Ammon's horn (tissue), 1 donor: ENCODE measurements around the gene ITFG1.

Source experiments
- DNase-seq: peaks from one replicate; pipeline ENCODE4 v3.0.0-alpha.2; 2016; ENCODE audit warnings: low spot score

Gene ITFG1

GRCh38 chr16:47323241-47323640 lies 137.6 kb downstream of the ITFG1 start:
- no peak for DNase-seq

DNA sequence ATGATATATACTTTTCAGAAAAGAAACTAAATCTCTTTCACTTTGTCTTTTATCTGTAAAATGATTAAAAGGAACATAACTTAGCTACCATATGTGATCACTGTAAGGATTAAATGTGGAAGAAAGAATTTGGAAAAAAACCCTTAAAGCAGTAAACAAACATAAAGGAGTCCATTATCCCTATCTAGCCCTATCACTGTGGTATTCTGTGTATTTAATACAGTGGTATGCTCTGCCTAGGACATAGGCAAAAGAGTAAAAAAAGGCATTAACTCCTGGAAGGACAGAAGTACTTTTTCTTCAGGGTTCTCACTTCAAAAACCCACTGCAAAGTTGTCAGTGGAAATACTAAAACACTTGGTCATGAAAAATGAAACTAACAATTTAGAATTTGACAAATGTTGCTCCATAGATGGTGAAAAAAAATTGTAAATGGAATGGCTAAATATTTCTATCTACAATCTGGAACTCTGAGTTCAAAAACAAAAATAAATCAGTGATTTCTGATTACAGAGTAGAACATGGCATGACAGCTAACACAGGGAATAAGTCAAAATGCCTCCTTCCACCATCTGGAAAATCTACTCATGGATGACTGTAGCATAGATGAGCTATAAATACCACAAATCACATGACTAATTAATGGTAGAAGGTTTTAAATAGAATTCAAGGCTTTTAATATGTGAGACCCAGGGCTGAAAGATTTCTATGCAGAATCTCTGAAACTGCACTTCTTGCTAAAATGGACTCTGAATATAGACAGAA lies 140.1 kb downstream of the ITFG1 start:
- DNase-seq, result peak; percentile 22

DNA sequence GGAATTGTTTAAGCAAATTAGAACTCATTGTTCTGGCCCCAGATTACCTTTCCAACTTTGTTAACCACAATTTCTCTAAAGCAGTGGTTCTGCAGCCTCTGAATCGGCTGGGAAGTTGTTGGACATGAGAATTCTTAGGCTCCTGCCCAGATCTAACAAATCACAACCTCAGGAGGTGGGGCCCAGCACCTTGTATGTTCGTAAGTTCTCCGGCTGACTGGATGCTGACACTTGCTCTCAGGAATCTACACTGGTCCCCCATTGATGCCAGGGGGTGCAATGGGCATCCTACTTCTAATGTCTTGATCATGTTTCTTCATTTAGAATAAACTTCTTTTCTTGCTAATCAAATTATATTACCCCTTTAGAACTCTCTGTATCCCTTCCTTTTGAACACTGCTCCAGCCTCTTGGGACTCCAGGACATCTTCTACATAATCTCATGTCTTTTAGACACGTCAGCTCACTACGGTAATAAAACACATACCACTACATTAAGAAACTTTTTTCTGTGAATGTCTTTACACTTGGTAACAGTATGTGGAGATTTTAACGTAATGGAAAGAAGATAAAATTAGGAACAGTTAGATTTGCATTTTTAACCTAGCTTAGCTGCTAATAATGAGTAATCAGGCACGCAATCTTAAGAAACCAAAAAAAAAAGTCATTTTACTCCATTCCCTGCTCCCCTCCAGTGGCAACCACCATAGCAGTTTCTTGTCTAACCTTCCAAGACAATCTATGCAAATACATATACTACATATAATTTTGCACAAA lies 143.2 kb downstream of the ITFG1 start:
- no peak for DNase-seq

- peak; percentile 17 for DNase-seq
These were observed 144.3 kb downstream of the ITFG1 start for GRCh38 chr16:47316442-47317015.

GRCh38 chr16:47311738-47312505 lies 148.9 kb downstream of the ITFG1 start:
- DNase-seq, result peak; percentile 83

DNA sequence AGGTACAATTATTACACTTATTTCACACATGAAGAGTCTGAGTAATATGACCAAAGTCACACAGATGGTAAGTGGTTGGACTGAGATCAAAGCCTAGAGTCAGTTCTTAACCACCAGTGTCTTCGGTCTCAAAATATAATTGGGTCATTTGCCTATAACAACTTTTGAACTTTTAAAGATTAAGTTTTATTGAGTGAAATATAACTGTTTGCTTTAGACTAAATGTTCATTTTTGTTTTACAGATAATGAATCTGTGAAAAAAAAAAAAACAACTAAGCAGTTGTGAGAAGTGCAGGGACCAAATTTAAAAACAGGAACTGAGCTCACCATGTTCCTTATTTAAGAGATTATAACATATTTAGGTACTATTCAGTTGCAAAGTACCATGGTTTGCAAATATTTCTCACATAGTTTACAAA lies 150.1 kb downstream of the ITFG1 start:
- DNase-seq, result no peak

GRCh38 chr16:47309581-47310312 lies 151.1 kb downstream of the ITFG1 start:
- no peak for DNase-seq

GRCh38 chr16:47308601-47309000 lies 152.3 kb downstream of the ITFG1 start:
- DNase-seq, result no peak

GRCh38 chr16:47304563-47304962 lies 156.3 kb downstream of the ITFG1 start:
- DNase-seq, result no peak

DNA sequence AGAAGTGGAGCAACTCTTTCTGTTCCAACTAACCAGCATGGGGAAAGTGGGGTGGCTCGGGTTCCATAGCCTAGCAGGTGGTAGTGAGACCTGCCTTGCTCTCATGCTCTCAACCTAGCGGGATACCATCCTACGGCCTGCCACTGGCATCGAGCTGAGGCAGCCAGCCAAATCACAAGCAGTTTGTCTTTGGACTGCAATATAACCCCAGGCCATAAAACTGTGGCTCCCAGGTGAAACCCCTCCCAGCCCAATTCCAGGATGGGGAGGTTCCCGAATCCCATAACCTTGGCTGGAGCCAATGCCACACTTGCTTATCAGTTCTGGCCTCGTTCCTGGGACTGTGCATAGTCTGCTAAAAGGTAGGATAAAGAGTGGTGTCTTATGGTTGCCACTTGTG lies 161.3 kb downstream of the ITFG1 start:
- no peak for DNase-seq

GRCh38 chr16:47284999-47285398 lies 175.9 kb downstream of the ITFG1 start:
- no peak for DNase-seq

GRCh38 chr16:47278306-47278970 lies 182.4 kb downstream of the ITFG1 start:
- no peak for DNase-seq

GRCh38 chr16:47276522-47276921 lies 184.3 kb downstream of the ITFG1 start:
- DNase-seq, result no peak

DNA sequence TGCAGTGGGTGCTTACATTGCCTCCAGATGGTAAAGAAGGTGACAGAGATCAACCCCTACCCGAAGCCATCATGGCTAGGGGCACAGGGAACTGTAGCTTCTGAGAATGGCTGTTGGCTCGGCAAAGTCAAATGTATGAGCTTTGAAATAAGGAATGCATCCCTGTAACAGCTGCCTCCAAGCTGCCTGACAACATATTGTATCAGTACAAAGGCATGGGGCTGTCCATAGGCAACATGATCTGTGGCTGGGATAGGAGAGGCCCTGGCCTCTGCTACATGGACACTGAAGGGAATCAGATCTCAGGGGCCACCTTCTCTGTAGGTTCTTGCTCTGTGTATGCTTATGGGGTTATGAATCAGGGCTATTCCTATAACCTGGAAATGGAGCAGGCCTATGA lies 197.9 kb downstream of the ITFG1 start:
- DNase-seq, result no peak

DNA sequence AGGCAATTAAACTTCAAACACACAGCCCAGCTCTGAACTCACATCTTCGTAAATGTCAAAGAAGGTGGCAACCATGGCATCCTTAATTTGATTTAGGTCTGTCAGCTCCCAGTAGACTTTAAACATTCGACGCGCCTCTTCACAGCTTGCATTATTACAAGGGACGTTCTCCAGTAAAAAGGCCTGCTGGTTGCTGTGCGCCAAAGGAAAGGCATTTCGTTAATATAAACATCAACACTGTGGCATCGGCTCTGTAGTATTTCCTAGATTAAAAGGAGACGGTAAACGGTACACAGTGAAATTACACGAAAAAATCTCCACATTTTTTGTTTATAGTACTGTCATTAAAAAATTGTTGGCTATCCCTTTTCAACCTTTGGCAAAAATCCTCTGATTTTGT lies 200.4 kb downstream of the ITFG1 start:
- no peak for DNase-seq

- DNase-seq, result no peak
These were observed 201.9 kb downstream of the ITFG1 start for GRCh38 chr16:47258874-47259461.

DNA sequence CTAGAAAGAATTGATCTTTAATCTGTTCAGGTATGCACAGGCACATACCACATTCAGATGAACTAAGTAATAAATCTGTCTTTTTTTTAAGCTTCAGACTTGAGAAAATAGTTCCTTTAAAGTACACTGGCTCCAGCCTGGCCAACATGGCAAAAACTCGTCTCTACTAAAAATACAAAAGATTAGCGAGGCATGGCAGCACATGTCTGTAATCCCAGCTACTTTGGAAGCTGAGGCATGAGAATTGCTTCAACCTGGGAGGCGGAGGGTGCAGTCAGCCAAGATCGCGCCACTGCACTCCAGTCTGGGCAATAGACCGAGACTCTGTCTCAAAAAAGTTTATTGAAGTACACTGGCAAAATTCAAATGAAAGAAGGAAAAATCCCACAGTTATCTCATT lies 206.1 kb downstream of the ITFG1 start:
- no peak for DNase-seq

GRCh38 chr16:47250983-47251382 lies 209.9 kb downstream of the ITFG1 start:
- no peak for DNase-seq

DNA sequence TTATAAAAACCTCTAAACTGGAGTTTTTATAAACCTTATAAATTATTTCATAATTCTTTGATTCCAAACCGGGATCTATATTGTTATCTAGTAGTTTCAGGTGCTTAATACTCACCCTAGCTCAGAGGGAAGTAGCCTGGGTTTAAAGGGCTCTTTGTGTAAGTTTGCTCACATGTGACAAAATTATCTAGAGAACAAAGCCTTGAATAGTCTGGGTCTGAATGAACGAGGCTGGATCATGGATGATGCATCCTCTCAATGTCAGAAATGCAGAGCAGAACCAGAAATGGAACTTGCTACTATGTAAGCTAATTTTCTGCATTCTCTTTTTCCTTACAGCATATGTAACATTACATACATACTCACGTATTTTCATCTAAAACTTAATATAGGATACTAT lies 213.2 kb downstream of the ITFG1 start:
- DNase-seq, result peak; percentile 56

DNA sequence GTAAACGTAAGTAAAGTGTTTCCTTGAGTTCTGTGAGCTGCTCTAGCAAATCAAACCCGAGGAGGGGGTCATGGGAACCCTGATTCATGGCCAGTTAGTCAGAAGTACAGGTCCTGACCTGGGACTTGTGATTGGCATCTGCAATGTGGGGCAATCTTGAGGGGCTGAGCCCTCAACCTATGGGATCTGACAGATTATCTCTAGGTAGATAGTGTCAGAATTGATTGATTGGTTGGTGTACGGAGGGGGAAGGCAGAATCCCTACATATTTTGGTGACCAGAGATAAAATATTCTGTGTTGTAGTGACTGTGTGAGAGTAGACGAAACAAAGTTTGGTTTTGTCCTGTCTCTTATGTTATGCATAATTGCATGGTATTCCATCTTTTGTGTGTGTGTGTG lies 216.7 kb downstream of the ITFG1 start:
- no peak for DNase-seq

GRCh38 chr16:47241061-47241460 lies 219.8 kb downstream of the ITFG1 start:
- DNase-seq, result no peak
